Stomach (tissue), 4 donors: Measurements from ENCODE around the gene SUSD5.

Experiments
- CTCF ChIP-seq, 7 experiments: fragments of 450-650 bp in 4 of 7; fragments of 200-600 bp in 3 of 7; sonication (generic) in 3 of 7; IDR thresholded peaks; one replicate each; pipeline ENCODE4 v1.5.1; 2016 to 2019; ENCODE audit warnings: antibody characterized with exemption in 7 of 7, control low read depth in 2 of 7, mild to moderate bottlenecking in 1 of 7
- EP300 ChIP-seq: sonication (generic); formaldehyde crosslinking; IDR thresholded peaks from one replicate; pipeline ENCODE4 v1.6.1; 2017; ENCODE audit warnings: antibody characterized with exemption
- POLR2A ChIP-seq, 4 donors: fragments of 450-650 bp; IDR thresholded peaks; one replicate each; pipeline ENCODE4 v1.6.1; 2016; ENCODE audit warnings: antibody characterized with exemption in 4 of 4, control low read depth in 2 of 4, mild to moderate bottlenecking in 1 of 4, moderate library complexity in 1 of 4
- POLR2AphosphoS5 ChIP-seq, 3 donors: sonication (generic); formaldehyde crosslinking; IDR thresholded peaks; one replicate each; pipeline ENCODE4 v1.6.1; 2016; ENCODE audit warnings: antibody characterized with exemption in 3 of 3

GRCh38 chr3:33167716-33168336, 50.8 kb downstream of the SUSD5 start:
- TF ChIP-seq CTCF (IDR thresholded peaks at IDR 0.05) (no peak), POLR2A (IDR thresholded peaks at IDR 0.05) (no peak), POLR2AphosphoS5 (IDR thresholded peaks at IDR 0.05) (no peak), EP300 (no peak)
